ENCODE results near the gene CORO1A.
"Not testable (repeated sequence)": the region's sequence is repeated elsewhere in the genome, so short reads cannot be mapped to it uniquely, and the experiment has no call there.

CORO1A gene

DNA sequence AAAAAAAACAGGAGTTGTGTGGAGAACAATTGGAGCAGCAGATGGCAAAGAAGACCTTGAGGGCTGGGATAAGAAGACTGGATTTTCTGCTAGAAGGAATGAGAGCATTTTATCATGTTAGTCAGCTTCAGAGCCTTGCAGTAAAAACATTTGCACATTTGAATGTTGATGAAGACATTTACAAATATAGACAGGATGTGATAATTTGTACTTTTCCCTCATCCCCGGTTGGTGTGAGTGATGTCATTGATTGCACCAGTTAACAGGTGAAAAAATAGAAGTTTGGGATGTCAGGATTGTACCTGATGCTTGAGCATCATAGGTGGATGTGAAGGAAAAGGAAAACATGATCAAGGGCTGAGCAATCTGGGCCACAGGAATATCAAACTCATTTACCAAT, 37.7 kb upstream of the CORO1A start:
- WGBS, 2 experiments, result 88 to 96% methylated on average over 1 of the region's 1 CpG
- no peak overlapping the region for H3K27ac ChIP-seq (ENCODE audit: insufficient read depth, low read depth, low read length, poor library complexity, severe bottlenecking)
- no peaks in the 10 kb centered on the region for H3K27me3 ChIP-seq (ENCODE audit: control insufficient read depth, insufficient read depth, low read length, poor library complexity, severe bottlenecking)
- no peaks in the 10 kb centered on the region for H3K4me1 ChIP-seq (ENCODE audit: control insufficient read depth, insufficient read depth, low read length)
- H3K4me3 ChIP-seq (ENCODE audit: insufficient read depth, low read depth, low read length), result no peak overlapping the region
- H3K9me3 ChIP-seq (ENCODE audit: control insufficient read depth, low read length), result no peaks in the 10 kb centered on the region
- no peaks in the 10 kb centered on the region for H3K36me3 ChIP-seq (ENCODE audit: control insufficient read depth, insufficient read depth, low read length)

DNA sequence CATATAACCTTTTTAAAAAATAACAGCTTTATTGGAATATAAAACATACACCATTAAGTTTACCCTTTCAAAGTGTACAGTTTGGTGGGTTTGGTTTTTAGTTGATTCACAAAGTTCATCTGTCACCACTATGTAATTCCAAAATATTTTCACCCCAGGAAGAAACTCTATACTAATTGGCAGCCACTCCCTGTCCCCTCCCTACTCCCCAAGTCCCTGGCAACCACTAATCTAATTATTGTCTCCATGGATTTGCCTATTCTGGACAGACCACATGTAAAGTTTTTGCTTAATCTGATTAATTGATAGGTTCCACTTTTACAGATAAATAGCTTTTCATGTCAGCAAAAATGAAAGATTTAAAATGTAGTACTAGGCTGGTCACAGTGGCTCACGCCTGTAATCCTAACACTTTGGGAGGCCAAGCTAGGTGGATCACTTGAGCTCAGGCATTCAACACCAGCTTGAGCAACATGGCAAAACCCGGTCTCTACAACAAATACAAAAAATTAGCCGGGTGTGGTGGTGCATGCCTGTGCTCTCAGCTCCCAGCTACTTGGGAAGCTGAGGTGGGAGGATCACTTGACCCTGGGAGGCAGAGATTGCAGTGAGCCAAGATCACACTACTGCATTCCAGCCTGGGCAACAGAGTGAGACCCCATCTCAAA, 35.4 kb upstream of the CORO1A start:
- H3K27me3 ChIP-seq (ENCODE audit: control insufficient read depth, insufficient read depth, low read length, poor library complexity, severe bottlenecking), result no peaks in the 10 kb centered on the region
- H3K9me3 ChIP-seq (ENCODE audit: control insufficient read depth, low read length), result no peaks in the 10 kb centered on the region
- no peak overlapping the region for H3K4me3 ChIP-seq (ENCODE audit: insufficient read depth, low read depth, low read length)
- H3K36me3 ChIP-seq (ENCODE audit: control insufficient read depth, insufficient read depth, low read length), result no peaks in the 10 kb centered on the region
- H3K4me1 ChIP-seq (ENCODE audit: control insufficient read depth, insufficient read depth, low read length), result no peaks in the 10 kb centered on the region
- no peak overlapping the region for H3K27ac ChIP-seq (ENCODE audit: insufficient read depth, low read depth, low read length, poor library complexity, severe bottlenecking)
- 86 to 89% methylated on average over 3 of the region's 3 CpGs for WGBS, 2 experiments

DNA sequence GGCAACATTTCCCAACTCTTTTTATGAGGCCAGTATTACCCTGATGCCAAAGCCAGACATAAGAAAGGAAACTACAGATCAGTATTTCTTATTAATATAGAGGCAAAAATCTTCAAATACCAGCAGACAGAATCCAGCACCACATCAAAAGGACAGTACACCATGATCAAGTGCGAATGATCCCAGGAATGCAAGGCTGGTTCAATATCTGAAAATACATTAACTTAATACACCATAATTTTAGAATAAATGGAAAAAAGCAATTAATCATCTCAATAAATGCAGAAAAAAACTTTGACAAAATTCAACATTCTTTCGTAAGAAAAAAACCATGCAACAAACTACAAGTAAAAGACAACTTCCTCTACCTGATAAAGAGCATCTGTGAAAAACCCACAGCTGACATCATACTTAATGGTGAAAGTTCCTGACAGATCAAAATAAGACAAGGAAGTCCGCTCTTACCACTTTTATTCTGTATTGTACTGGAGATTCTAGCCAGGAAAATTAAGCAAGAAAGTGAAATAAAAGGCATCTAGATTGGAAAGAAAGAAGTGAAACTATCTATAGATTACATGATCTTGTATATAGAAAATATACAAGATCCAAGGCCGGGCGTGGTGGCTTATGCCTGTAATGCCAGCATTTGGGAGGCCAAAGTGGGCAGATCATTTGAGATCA, 34.0 kb upstream of the CORO1A start:
- H3K27me3 ChIP-seq (ENCODE audit: control insufficient read depth, insufficient read depth, low read length, poor library complexity, severe bottlenecking), result no peaks in the 10 kb centered on the region
- WGBS, 2 experiments, result 92 to 95% methylated on average over 5 of the region's 5 CpGs
- H3K36me3 ChIP-seq (ENCODE audit: control insufficient read depth, insufficient read depth, low read length), result no peaks in the 10 kb centered on the region
- H3K4me3 ChIP-seq (ENCODE audit: insufficient read depth, low read depth, low read length), result no peak overlapping the region
- H3K9me3 ChIP-seq (ENCODE audit: control insufficient read depth, low read length), result no peaks in the 10 kb centered on the region
- no peaks in the 10 kb centered on the region for H3K4me1 ChIP-seq (ENCODE audit: control insufficient read depth, insufficient read depth, low read length)
- H3K27ac ChIP-seq (ENCODE audit: insufficient read depth, low read depth, low read length, poor library complexity, severe bottlenecking), result no peak overlapping the region

DNA sequence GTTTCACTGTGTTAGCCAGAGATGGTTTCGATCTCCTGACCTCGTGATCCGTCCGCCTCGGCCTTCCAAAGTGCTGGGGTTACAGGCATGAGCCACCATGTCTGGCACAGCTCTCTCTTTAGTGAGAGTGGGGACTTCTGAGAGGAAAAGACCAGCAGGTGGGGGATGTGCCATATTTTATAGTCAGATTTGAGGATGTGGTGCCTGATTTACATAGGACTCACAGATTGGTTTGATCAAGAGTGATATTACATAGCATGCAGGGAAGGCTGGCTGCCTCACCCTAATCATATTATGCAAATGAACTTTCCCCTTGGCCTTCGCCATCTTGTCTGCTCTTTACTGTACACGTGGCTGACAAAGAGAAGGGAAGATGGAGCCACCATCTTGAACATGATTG, 32.3 kb upstream of the CORO1A start:
- 86 to 93% methylated on average over 7 of the region's 7 CpGs for WGBS, 2 experiments
- Histone ChIP-seq H3K27me3 (ENCODE audit: control insufficient read depth, insufficient read depth, low read length, poor library complexity, severe bottlenecking) (no peaks in the 10 kb centered on the region), H3K36me3 (ENCODE audit: control insufficient read depth, insufficient read depth, low read length) (no peaks in the 10 kb centered on the region), H3K27ac (ENCODE audit: insufficient read depth, low read depth, low read length, poor library complexity, severe bottlenecking) (no peak overlapping the region), H3K4me1 (ENCODE audit: control insufficient read depth, insufficient read depth, low read length) (no peaks in the 10 kb centered on the region), H3K4me3 (ENCODE audit: insufficient read depth, low read depth, low read length) (no peak overlapping the region), H3K9me3 (ENCODE audit: control insufficient read depth, low read length) (no peaks in the 10 kb centered on the region)

DNA sequence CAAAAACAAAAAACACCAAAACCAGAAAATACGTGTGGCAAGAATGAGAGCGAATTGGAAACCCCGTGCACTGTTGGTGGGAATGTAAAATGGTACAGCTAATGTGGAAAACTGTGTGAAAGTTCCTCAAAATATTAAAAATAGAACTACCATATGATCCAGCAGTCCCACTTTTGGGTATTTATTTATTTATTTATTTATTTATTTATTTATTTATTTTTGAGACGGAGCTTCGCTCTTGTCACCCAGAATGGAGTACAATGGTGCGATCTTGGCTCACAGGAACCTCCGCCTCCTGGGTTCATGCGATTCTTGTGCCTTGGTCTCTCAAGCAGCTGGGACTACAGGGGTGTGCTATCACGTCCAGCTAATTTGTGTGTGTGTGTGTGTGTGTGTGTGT, 30.9 kb upstream of the CORO1A start:
- 91 to 97% methylated on average over 8 to 9 of the region's 9 CpGs for WGBS, 2 experiments
- Histone ChIP-seq H3K27me3 (ENCODE audit: control insufficient read depth, insufficient read depth, low read length, poor library complexity, severe bottlenecking) (no peaks in the 10 kb centered on the region), H3K36me3 (ENCODE audit: control insufficient read depth, insufficient read depth, low read length) (no peaks in the 10 kb centered on the region), H3K27ac (ENCODE audit: insufficient read depth, low read depth, low read length, poor library complexity, severe bottlenecking) (no peak overlapping the region), H3K9me3 (ENCODE audit: control insufficient read depth, low read length) (no peaks in the 10 kb centered on the region), H3K4me3 (ENCODE audit: insufficient read depth, low read depth, low read length) (no peak overlapping the region), H3K4me1 (ENCODE audit: control insufficient read depth, insufficient read depth, low read length) (no peaks in the 10 kb centered on the region)

DNA sequence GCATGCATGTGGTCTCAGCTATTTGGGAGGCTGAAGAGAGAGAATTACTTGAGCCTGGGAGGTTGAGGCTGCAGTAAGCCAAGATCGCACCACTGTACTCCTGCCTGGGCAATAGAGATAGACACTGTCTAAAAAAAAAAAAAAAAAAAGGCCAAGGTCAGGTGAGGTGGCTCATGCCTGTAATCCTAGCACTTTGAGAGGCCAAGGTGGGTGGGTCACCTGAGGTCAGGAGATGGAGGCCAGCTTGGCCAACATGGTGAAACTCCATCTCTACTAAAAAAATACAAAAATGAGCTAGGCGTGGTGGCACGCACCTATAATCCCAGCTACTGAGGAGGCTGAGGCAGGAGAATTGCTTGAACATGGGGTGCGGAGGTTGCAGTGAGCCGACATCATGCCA, 28.2 kb upstream of the CORO1A start:
- H3K9me3 ChIP-seq (ENCODE audit: control insufficient read depth, low read length), result no peaks in the 10 kb centered on the region
- H3K27ac ChIP-seq (ENCODE audit: insufficient read depth, low read depth, low read length, poor library complexity, severe bottlenecking), result no peak overlapping the region
- H3K27me3 ChIP-seq (ENCODE audit: control insufficient read depth, insufficient read depth, low read length, poor library complexity, severe bottlenecking), result no peaks in the 10 kb centered on the region
- H3K36me3 ChIP-seq (ENCODE audit: control insufficient read depth, insufficient read depth, low read length), result no peaks in the 10 kb centered on the region
- H3K4me3 ChIP-seq (ENCODE audit: insufficient read depth, low read depth, low read length), result no peak overlapping the region
- WGBS, 2 experiments, result 94 to 95% methylated on average over 5 of the region's 5 CpGs
- no peaks in the 10 kb centered on the region for H3K4me1 ChIP-seq (ENCODE audit: control insufficient read depth, insufficient read depth, low read length)

DNA sequence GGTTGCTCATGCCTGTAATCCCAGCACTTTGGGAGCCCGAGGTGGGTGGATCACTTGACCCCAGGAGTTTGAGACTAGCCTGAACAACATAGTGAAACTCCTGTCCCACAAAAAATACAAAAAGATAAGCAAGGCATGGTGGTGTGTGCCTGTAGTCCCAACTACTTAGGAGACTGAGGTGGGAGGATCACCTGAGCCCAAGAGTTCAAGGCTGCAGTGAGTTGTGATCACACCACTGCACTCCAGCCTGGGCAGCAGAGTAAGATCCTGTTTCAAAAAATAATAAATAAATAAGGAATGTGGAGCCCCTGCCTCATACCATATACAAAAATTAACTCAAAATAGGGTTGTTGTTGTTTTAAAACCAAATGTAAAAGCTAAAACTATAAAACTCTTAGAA, 26.2 kb upstream of the CORO1A start:
- Histone ChIP-seq H3K27ac (ENCODE audit: insufficient read depth, low read depth, low read length, poor library complexity, severe bottlenecking) (no peak overlapping the region), H3K36me3 (ENCODE audit: control insufficient read depth, insufficient read depth, low read length) (no peaks in the 10 kb centered on the region), H3K9me3 (ENCODE audit: control insufficient read depth, low read length) (no peaks in the 10 kb centered on the region), H3K4me1 (ENCODE audit: control insufficient read depth, insufficient read depth, low read length) (no peaks in the 10 kb centered on the region), H3K27me3 (ENCODE audit: control insufficient read depth, insufficient read depth, low read length, poor library complexity, severe bottlenecking) (no peaks in the 10 kb centered on the region), H3K4me3 (ENCODE audit: insufficient read depth, low read depth, low read length) (no peak overlapping the region)
- WGBS, 2 experiments, result 69 to 86% methylated on average over 1 of the region's 1 CpG

DNA sequence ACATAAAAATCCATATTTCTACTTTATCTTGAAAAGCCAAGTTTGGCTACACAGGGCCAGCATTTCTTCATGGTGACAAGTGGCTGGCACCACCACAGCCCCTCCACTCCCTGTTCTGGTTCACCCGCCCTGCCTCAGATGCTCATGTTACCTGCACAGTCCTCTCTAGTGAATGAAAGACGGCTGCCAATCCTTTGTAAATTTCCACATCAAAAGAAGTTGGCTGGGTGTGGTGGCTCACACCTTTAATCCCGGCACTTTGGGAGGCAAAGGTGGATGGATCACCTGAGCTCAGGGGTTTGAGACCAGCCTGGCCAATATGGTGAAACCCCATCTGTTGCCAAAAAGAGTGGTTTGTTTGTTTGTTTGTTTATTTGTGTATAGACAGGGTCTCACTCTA, 19.9 kb upstream of the CORO1A start:
- WGBS, 2 experiments, result 81 to 83% methylated on average over 3 of the region's 3 CpGs
- Histone ChIP-seq H3K27me3 (ENCODE audit: control insufficient read depth, insufficient read depth, low read length, poor library complexity, severe bottlenecking) (no peaks in the 10 kb centered on the region), H3K9me3 (ENCODE audit: control insufficient read depth, low read length) (no peaks in the 10 kb centered on the region), H3K36me3 (ENCODE audit: control insufficient read depth, insufficient read depth, low read length) (no peaks in the 10 kb centered on the region), H3K27ac (ENCODE audit: insufficient read depth, low read depth, low read length, poor library complexity, severe bottlenecking) (no peak overlapping the region), H3K4me3 (ENCODE audit: insufficient read depth, low read depth, low read length) (no peak overlapping the region), H3K4me1 (ENCODE audit: control insufficient read depth, insufficient read depth, low read length) (no peaks in the 10 kb centered on the region)

DNA sequence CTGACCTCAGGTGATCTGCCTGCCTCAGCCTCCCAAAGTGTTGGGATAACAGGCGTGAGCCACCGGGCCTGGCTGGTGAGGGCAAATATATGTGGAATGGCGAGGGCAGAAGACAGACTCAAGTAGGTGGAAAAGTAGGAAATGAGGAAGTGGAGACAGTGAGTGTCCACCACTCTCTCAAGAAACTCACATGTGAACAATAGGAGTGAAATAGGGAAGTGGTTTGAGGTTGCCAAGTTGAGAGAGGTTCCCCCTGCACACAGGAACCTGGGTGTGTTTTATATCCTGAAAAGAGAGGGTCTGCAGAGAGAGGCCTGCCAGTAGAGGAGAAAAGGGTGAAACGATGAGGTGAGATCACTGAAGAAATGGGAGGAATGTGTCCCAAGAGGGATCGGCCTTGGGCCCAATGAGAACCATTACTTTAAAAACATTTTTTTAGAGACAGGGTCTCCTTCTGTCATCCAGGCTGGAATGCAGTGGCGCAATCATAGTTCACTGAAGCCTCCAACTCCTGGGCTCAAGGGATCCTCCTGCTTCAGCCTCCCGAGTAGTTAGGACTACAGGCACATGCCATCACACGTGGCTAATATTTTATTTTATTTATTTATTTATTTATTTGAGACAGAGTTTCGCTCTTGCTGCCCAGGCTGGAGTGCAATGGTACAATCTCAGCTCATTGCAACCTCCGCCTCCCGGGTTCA, 17.1 kb upstream of the CORO1A start:
- Histone ChIP-seq H3K4me3 (ENCODE audit: insufficient read depth, low read depth, low read length) (no peak overlapping the region), H3K9me3 (ENCODE audit: control insufficient read depth, low read length) (no peaks in the 10 kb centered on the region), H3K27me3 (ENCODE audit: control insufficient read depth, insufficient read depth, low read length, poor library complexity, severe bottlenecking) (no peaks in the 10 kb centered on the region), H3K4me1 (ENCODE audit: control insufficient read depth, insufficient read depth, low read length) (no peaks in the 10 kb centered on the region), H3K27ac (ENCODE audit: insufficient read depth, low read depth, low read length, poor library complexity, severe bottlenecking) (no peak overlapping the region), H3K36me3 (ENCODE audit: control insufficient read depth, insufficient read depth, low read length) (no peaks in the 10 kb centered on the region)
- WGBS, 2 experiments, result 89 to 91% methylated on average over 9 to 11 of the region's 11 CpGs

DNA sequence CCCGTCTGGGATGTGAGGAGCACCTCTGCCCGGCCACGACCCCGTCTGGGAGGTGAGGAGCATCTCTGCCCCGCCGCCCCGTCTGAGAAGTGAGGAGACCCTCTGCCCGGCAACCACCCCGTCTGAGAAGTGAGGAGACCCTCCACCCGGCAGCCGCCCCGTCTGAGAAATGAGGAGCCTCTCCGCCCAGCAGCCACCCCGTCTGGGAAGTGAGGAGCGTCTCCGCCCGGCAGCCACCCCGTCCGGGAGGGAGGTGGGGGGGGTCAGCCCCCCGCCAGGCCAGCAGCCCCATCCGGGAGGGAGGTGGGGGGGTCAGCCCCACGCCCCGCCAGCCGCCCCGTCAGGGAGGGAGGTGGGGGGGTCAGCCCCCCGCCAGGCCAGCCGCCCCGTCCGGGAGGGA, 14.7 kb upstream of the CORO1A start:
- not testable (repeated sequence) for H3K36me3 ChIP-seq (ENCODE audit: control insufficient read depth, insufficient read depth, low read length); H3K4me1 ChIP-seq (ENCODE audit: control insufficient read depth, insufficient read depth, low read length); H3K9me3 ChIP-seq (ENCODE audit: control insufficient read depth, low read length); H3K27ac ChIP-seq (ENCODE audit: insufficient read depth, low read depth, low read length, poor library complexity, severe bottlenecking); H3K4me3 ChIP-seq (ENCODE audit: insufficient read depth, low read depth, low read length); H3K27me3 ChIP-seq (ENCODE audit: control insufficient read depth, insufficient read depth, low read length, poor library complexity, severe bottlenecking)
- 88 to 94% methylated on average over 10 to 16 of the region's 29 CpGs for WGBS, 2 experiments
